Psoas muscle (tissue), 8 donors: ENCODE measurements around the gene C3AR1. TPM values are rescaled to one million over a fixed set of nuclear protein-coding genes. Genes with fewer than 3 reads are reported as not detected.

Experiments used
- ATAC-seq, 4 donors: fragments of 200-7000 bp; cut with Tn5 transposase; one replicate each; pipeline ENCODE4 v1.9.1; 2020; ENCODE audit warnings: moderate library complexity in 3 of 4, mild to moderate bottlenecking in 2 of 4
- DNase-seq, 2 donors: peaks; one replicate each; pipeline ENCODE4 v3.0.0-alpha.2; 2020
- H3K27ac ChIP-seq: fragments of 200-600 bp; one replicate; pipeline ENCODE4 v1.8.0; 2022
- H3K27me3 ChIP-seq, 3 donors: fragments of 200-600 bp in 1 of 3; one replicate each; pipeline versions ENCODE4 v1.6.1 to v1.8.0; 2013 to 2022; ENCODE audit warnings: low read length in 2 of 3, mild to moderate bottlenecking in 2 of 3, moderate library complexity in 1 of 3; ENCODE audit not compliant: insufficient read depth in 3 of 3
- H3K36me3 ChIP-seq, 2 donors: fragments of 200-600 bp in 1 of 2; one replicate each; pipeline versions ENCODE4 v1.6.1 to v1.8.0; 2013 to 2022; ENCODE audit warnings: low read depth in 1 of 2, mild to moderate bottlenecking in 1 of 2, moderate library complexity in 1 of 2; ENCODE audit not compliant: insufficient read depth in 1 of 2
- H3K4me1 ChIP-seq: fragments of 200-600 bp; one replicate; pipeline ENCODE4 v1.8.0; 2022
- H3K4me3 ChIP-seq: fragments of 200-600 bp; one replicate; pipeline ENCODE4 v1.8.0; 2022; ENCODE audit warnings: mild to moderate bottlenecking
- H3K9me3 ChIP-seq: fragments of 200-600 bp; one replicate; pipeline ENCODE4 v1.8.0; 2022
- WGBS, 3 donors: extraction: QIAGEN DNeasy Blood & Tissue Kit; methylation state at CpG; one replicate each; pipeline versions ENCODE4 v1.1.6 to v1.1.7; 2013; 5-methylcytosine and 5-hydroxymethylcytosine counted together
- intact Hi-C, 2 donors: fragments of 100-400 bp; cut with DNase I; formaldehyde crosslinking; loops; one replicate each; pipeline versions ENCODE4 v1.11.0 to v1.14.2; 2022
- polyA plus RNA-seq, 3 donors: library from polyadenylated mRNA; stranded (reverse); fragments of 200-250 nt; gene quantifications; one replicate each; pipeline ENCODE4 v1.2.3, GENCODE V29; 2013
- total RNA-seq, 4 donors: library from RNA; stranded (reverse); fragmentation: NEBNext Ultra II Directional in 2 of 4; extraction: Animal tissue kit (Norgen Biotek cat#: 25700) in 2 of 4; gene quantifications; one replicate each; pipeline versions ENCODE4 v1.2.1 to v1.2.4, GENCODE V29; 2021 to 2023
- TF ChIP-seq, protein P1 (sequence below): fragments of 200-600 bp; IDR thresholded peaks from one replicate; pipeline ENCODE4 v1.8.0; 2022; ENCODE audit warnings: antibody characterized with exemption
- donor health status: healthy with polysubstance abuse.
- donor health status: DM: no; HTN: no; CAD: no; lungs with moderate emphysema.
- donor health status: Bipolar disorder and iron deficiency.
- donor health status: healthy.
- donor health status: DM: yes; HTN: yes; CAD: no.
- donor health status: DM: no; HTN: no; CAD: no.
- donor health status: DM: no; HTN: no; CAD: no.
- donor health status: DM: yes; HTN: yes; CAD: no.

The C3AR1 gene
- total and polyA plus RNA-seq, 7 donors: 0.82 to 4.9 (median 2.9) TPM

- DNase-seq (no peak), ATAC-seq (peak in 1 of 4 donors; percentile 14)
- Histone ChIP-seq H3K4me3 (peak overlapping the region; percentile 1), H3K9me3 (no peaks in the 10 kb centered on the region), H3K27ac (peak overlapping the region; percentile 99), H3K4me1 (peaks cover 61% of the 10 kb centered on the region), H3K27me3 (no peaks in the 10 kb centered on the region), H3K36me3 (peaks cover 0 to 25% of the 10 kb centered on the region in 2 donors)
- intact Hi-C loops: loop anchor here (5.0 to 10.0 kb wide), 3 partner anchors 45 to 842 kb away; partner anchors contain the start of gene NECAP1 (in 1 of the 2)
- TF ChIP-seq, protein P1, sequence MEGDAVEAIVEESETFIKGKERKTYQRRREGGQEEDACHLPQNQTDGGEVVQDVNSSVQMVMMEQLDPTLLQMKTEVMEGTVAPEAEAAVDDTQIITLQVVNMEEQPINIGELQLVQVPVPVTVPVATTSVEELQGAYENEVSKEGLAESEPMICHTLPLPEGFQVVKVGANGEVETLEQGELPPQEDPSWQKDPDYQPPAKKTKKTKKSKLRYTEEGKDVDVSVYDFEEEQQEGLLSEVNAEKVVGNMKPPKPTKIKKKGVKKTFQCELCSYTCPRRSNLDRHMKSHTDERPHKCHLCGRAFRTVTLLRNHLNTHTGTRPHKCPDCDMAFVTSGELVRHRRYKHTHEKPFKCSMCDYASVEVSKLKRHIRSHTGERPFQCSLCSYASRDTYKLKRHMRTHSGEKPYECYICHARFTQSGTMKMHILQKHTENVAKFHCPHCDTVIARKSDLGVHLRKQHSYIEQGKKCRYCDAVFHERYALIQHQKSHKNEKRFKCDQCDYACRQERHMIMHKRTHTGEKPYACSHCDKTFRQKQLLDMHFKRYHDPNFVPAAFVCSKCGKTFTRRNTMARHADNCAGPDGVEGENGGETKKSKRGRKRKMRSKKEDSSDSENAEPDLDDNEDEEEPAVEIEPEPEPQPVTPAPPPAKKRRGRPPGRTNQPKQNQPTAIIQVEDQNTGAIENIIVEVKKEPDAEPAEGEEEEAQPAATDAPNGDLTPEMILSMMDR: no peak
- 24 to 29% (median 26%) methylated on average over 6 of the region's 6 CpGs for WGBS, 3 donors
Observed at GRCh38 chr12:8037046-8037663, 29.0 kb downstream of the C3AR1 start.

DNA sequence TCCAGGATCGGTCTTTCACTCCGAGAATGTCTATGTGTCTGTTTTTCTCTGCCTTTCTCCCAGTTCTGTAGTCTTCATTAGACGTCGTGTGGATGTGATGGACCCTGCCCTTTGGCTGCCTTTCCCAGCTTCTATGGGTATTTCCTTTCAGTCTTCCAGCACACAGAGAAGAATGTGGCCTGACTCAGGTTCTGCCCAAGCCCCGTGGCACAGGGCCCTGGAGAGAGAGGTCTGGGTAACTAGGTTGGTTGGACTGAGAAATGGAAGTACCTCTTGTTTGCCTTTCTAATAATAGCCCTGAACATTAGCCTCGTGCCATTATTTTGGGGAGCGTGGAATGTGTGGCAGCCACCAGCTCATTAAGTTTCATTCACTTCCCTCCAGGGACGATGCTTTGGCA lies 29.8 kb downstream of the C3AR1 start:
- TF ChIP-seq, protein P1: no peak
- H3K4me3 ChIP-seq: peak overlapping the region; percentile 97
- H3K9me3 ChIP-seq: no peaks in the 10 kb centered on the region
- DNase-seq (peak; percentile 63 to 80), ATAC-seq (peak; percentile 57 to 61 (median 60))
- H3K36me3 ChIP-seq: peaks cover 0 to 17% of the 10 kb centered on the region in 2 donors
- no peaks in the 10 kb centered on the region for H3K27me3 ChIP-seq
- H3K4me1 ChIP-seq: peaks cover 61% of the 10 kb centered on the region
- intact Hi-C loops: loop anchor here (5.0 to 10.0 kb wide), 3 partner anchors 46 to 842 kb away; partner anchors contain the start of gene NECAP1 (in 1 of the 2)
- WGBS, 3 donors: 32 to 36% (median 36%) methylated on average over 8 of the region's 8 CpGs
- H3K27ac ChIP-seq: peak overlapping the region; percentile 99

DNA sequence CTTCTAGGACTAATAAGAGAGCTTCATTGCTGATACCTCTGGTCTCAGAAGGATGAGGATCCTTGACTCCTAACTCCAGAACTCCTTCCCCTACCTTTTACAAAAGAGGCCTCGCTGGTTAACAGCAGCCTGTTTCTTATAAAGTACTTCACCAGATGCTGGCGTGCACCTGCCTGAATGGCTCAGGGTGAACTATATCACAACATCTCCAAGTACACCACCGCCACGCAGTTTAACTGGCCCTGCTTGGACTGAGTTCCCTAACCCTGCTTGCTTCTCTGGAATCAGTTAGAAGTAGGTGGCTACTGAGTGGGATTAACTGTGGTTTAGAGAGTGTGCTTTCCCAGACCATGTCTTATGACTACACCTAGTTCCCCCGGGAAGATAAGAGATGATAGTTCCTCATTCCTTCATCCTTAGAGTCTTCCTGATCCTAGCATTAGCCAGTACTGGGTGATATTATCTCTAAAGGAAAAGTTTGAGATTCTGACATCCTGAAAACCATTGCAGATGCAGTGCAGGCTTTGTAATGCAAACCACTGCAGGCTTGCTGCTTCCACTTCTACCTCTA lies 30.6 kb downstream of the C3AR1 start:
- H3K9me3 ChIP-seq: no peaks in the 10 kb centered on the region
- peaks cover 61% of the 10 kb centered on the region for H3K4me1 ChIP-seq
- H3K27ac ChIP-seq: peak overlapping the region; percentile 99
- DNase-seq (no peak), ATAC-seq (no peak)
- peaks cover 0 to 9% of the 10 kb centered on the region in 2 donors for H3K36me3 ChIP-seq
- intact Hi-C loops: loop anchor here (5.0 to 10.0 kb wide), 3 partner anchors 47 to 841 kb away; partner anchors contain the start of gene NECAP1 (in 1 of the 2)
- WGBS, 3 donors: 38 to 57% (median 41%) methylated on average over 5 of the region's 5 CpGs
- peak overlapping the region; percentile 97 for H3K4me3 ChIP-seq
- no peaks in the 10 kb centered on the region for H3K27me3 ChIP-seq
- TF ChIP-seq, protein P1: no peak

DNA sequence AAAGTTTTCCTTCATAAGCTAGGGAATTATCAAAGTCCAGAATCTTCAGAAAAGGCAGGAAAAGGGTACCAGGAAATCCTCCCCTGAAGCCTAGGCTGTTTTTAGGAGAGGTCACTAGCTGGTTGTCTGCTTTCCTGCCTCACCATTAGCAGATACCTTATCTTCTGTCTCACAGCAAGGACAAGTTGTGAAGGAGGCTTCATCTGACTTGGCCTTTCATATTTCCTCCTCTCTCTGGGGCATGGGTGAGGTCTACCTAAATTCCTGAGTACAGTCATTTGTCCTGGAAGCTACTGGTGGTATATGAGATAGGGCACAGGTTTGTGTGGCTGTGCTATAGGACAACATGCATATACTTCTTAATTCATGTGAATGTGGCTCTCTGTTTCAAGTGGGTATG lies 31.4 kb downstream of the C3AR1 start:
- H3K4me3 ChIP-seq: peak overlapping the region; percentile 97
- no peaks in the 10 kb centered on the region for H3K9me3 ChIP-seq
- ATAC-seq: no peak
- peak overlapping the region; percentile 99 for H3K27ac ChIP-seq
- H3K27me3 ChIP-seq: no peaks in the 10 kb centered on the region
- TF ChIP-seq, protein P1: no peak
- no peak for DNase-seq
- H3K36me3 ChIP-seq: peaks cover 0 to 1% of the 10 kb centered on the region in 2 donors
- intact Hi-C loops: loop anchor here (5.0 to 10.0 kb wide), 3 partner anchors 47 to 840 kb away; partner anchors contain the start of gene NECAP1 (in 1 of the 2)
- peaks cover 60% of the 10 kb centered on the region for H3K4me1 ChIP-seq
